Heart right ventricle (tissue), 16 donors: ENCODE data around the gene NCAM1. TPM values are rescaled to one million over a fixed set of nuclear protein-coding genes. Genes with fewer than 3 reads are reported as not detected.

ENCODE experiments used
- ATAC-seq, 8 donors: fragments of 200-7000 bp; cut with Tn5 transposase; one replicate each; pipeline ENCODE4 v1.9.1; 2020; ENCODE audit warnings: mild to moderate bottlenecking in 8 of 8, moderate library complexity in 8 of 8, moderate number of reproducible peaks in 1 of 8
- DNase-seq, 2 donors: peaks; one replicate each; pipeline ENCODE4 v3.0.0-alpha.2; 2020
- H3K27ac ChIP-seq, 10 donors: fragments of 200-600 bp; sonication (generic) in 2 of 10; one replicate each; pipeline versions ENCODE4 v1.5.0 to v1.8.0; 2020 to 2022; ENCODE audit warnings: mild to moderate bottlenecking in 3 of 10
- H3K27me3 ChIP-seq, 7 donors: fragments of 200-600 bp; one replicate each; pipeline ENCODE4 v1.8.0; 2021 to 2022; ENCODE audit warnings: mild to moderate bottlenecking in 2 of 7
- H3K36me3 ChIP-seq, 9 donors: fragments of 200-600 bp; sonication (generic) in 1 of 9; one replicate each; pipeline versions ENCODE4 v1.5.0 to v1.8.0; 2020 to 2022; ENCODE audit warnings: mild to moderate bottlenecking in 2 of 9
- H3K4me1 ChIP-seq, 9 donors: fragments of 200-600 bp; sonication (generic) in 1 of 9; one replicate each; pipeline versions ENCODE4 v1.5.0 to v1.8.0; 2020 to 2022; ENCODE audit warnings: mild to moderate bottlenecking in 4 of 9
- H3K4me3 ChIP-seq, 10 donors: fragments of 200-600 bp; sonication (generic) in 2 of 10; one replicate each; pipeline versions ENCODE4 v1.5.0 to v1.8.0; 2020 to 2022; ENCODE audit warnings: mild to moderate bottlenecking in 7 of 10, moderate library complexity in 2 of 10
- H3K9me3 ChIP-seq, 11 donors: fragments of 200-600 bp in 10 of 11; sonication (generic) in 2 of 11; one replicate each; pipeline versions ENCODE4 v1.5.0 to v1.8.0; 2013 to 2022; ENCODE audit warnings: mild to moderate bottlenecking in 2 of 11, control low read depth in 1 of 11, moderate library complexity in 1 of 11
- CTCF ChIP-seq, 9 donors: fragments of 200-600 bp; sonication (generic) in 2 of 9; IDR thresholded peaks; one replicate each; pipeline versions ENCODE4 v1.5.0 to v1.8.0; 2021 to 2022; ENCODE audit warnings: antibody characterized with exemption in 9 of 9, mild to moderate bottlenecking in 5 of 9, moderate library complexity in 1 of 9
- WGBS, 2 donors: extraction: QIAGEN DNeasy Blood & Tissue Kit; methylation state at CpG; one replicate each; pipeline ENCODE4 v1.1.7; 2013; ENCODE audit warnings: inconsistent platforms in 1 of 2; 5-methylcytosine and 5-hydroxymethylcytosine counted together
- intact Hi-C, 10 donors: fragments of 100-400 bp; cut with DNase I; formaldehyde crosslinking; loops; one replicate each; pipeline versions ENCODE4 v1.11.1 to v1.14.2; 2022
- polyA plus RNA-seq, 2 donors: library from polyadenylated mRNA; stranded (reverse); fragments of 200-250 nt; gene quantifications; one replicate each; pipeline ENCODE4 v1.2.3, GENCODE V29; 2013
- total RNA-seq, 10 donors: library from RNA; stranded (reverse); fragmentation: NEBNext Ultra II Directional in 3 of 10; extraction: Animal tissue kit (Norgen Biotek cat#: 25700) in 3 of 10; gene quantifications; one replicate each; pipeline versions ENCODE4 v1.2.1 to v1.2.4, GENCODE V29; 2021 to 2023
- donor health status: Arrhythmogenic right ventricular cardiomyopathy.
- donor health status: ischemic (EF 13 %, LVEDD 7.1; RV severe dilation, severe dysfunction).
- donor health status: healthy with polysubstance abuse.
- donor health status: DM: no; HTN: yes; CAD: no.
- donor health status: DM: no; HTN: no; CAD: no.
- donor health status: ischemic (EF 25% LVEDD 6.9; RV normal size, moderate dysfunction).
- donor health status: ischemic (EF 25% LVEDD 5.7; RV mildly dilated, moderate dysfunction).
- donor health status: healthy.
- donor health status: DM: yes; HTN: yes; CAD: no.
- donor health status: Ischemic cardiomyopathy.
- donor health status: ischemic (EF 35%, LVEDD 5.7; RV mildly dilated, moderate dysfunction).
- donor health status: nonischemic (EF 11% LVEDD 7.7; RV severe dilation, severe dysfunction).
- donor health status: DM: yes; HTN: yes; CAD: no.
- donor health status: PGD.
- donor health status: ischemic (EF 29% LVEDD 5.4; RV normal size, mild dysfunction).
- donor health status: nonischemic (EF 23%, LVEDD 6.1; RV moderate dilation, normal function).

NCAM1 gene
- total and polyA plus RNA-seq, 12 donors: 76.8 to 454 (median 328) TPM

- intact Hi-C loops: no loop called here
- H3K36me3 ChIP-seq: no peaks in the 10 kb centered on the region
- TF ChIP-seq CTCF (IDR thresholded peaks at IDR 0.05): no peak
- peak overlapping the region in 2 of 10 donors; percentile 0 to 4 for H3K27ac ChIP-seq
- no peak overlapping the region for H3K4me3 ChIP-seq
- no peaks in the 10 kb centered on the region for H3K9me3 ChIP-seq
- DNase-seq (no peak), ATAC-seq (peak in 1 of 8 donors; percentile 38)
- 57 to 69% methylated on average over 5 of the region's 5 CpGs for WGBS, 2 donors
- peaks cover 0 to 46% (median 13%) of the 10 kb centered on the region in 9 donors for H3K4me1 ChIP-seq
- peaks cover 0 to 23% (median 0%) of the 10 kb centered on the region in 7 donors for H3K27me3 ChIP-seq
These were observed 11.4 kb downstream of the NCAM1 start for GRCh38 chr11:112972399-112973145.

GRCh38 chr11:112975051-112975450, 13.8 kb downstream of the NCAM1 start:
- intact Hi-C loops: no loop called here
- Histone ChIP-seq H3K27me3 (peaks cover 0 to 9% (median 0%) of the 10 kb centered on the region in 7 donors), H3K27ac (no peak overlapping the region), H3K9me3 (no peaks in the 10 kb centered on the region), H3K4me1 (peaks cover 0 to 40% (median 7%) of the 10 kb centered on the region in 9 donors), H3K4me3 (no peak overlapping the region), H3K36me3 (no peaks in the 10 kb centered on the region)
- 57 to 59% methylated on average over 4 of the region's 4 CpGs for WGBS, 2 donors
- ATAC-seq: no peak
- no peak for DNase-seq
- no peak for TF ChIP-seq CTCF (IDR thresholded peaks at IDR 0.05)

- no peak for TF ChIP-seq CTCF (IDR thresholded peaks at IDR 0.05)
- no peak for ATAC-seq
- WGBS, 2 donors: 81 to 85% methylated on average over 2 of the region's 2 CpGs
These were observed 14.3 kb downstream of the NCAM1 start for GRCh38 chr11:112975493-112975892.

GRCh38 chr11:112977755-112978154, 16.5 kb downstream of the NCAM1 start:
- WGBS, 2 donors: 0 to 4% methylated on average over 1 of the region's 1 CpG
- peak in 2 of 8 donors; percentile 47 to 80 for ATAC-seq
- no peak overlapping the region for H3K27ac ChIP-seq
- H3K36me3 ChIP-seq: no peaks in the 10 kb centered on the region
- H3K9me3 ChIP-seq: no peaks in the 10 kb centered on the region
- no peaks in the 10 kb centered on the region for H3K27me3 ChIP-seq
- no peak for TF ChIP-seq CTCF (IDR thresholded peaks at IDR 0.05)
- H3K4me1 ChIP-seq: peaks cover 0 to 25% (median 7%) of the 10 kb centered on the region in 9 donors
- no peak overlapping the region for H3K4me3 ChIP-seq
- intact Hi-C loops: no loop called here
- DNase-seq: no peak

More at GRCh38 chr11:112975493-112975892, 14.3 kb downstream of the NCAM1 start:
- H3K4me1 ChIP-seq: peaks cover 0 to 37% (median 7%) of the 10 kb centered on the region in 9 donors
- intact Hi-C loops: no loop called here
- no peaks in the 10 kb centered on the region for H3K36me3 ChIP-seq
- H3K27ac ChIP-seq: no peak overlapping the region
- H3K27me3 ChIP-seq: peaks cover 0 to 4% (median 0%) of the 10 kb centered on the region in 7 donors
- no peak for DNase-seq
- no peak overlapping the region for H3K4me3 ChIP-seq
- no peaks in the 10 kb centered on the region for H3K9me3 ChIP-seq
